K562 (cell line): Measurements from ENCODE around the gene SOCS3. TPM values are rescaled to one million over a fixed set of nuclear protein-coding genes. Genes with fewer than 3 reads are reported as not detected.

Experiments used
- ATAC-seq: fragments of 200-7000 bp; cut with Tn5 transposase; 3 replicates; pipeline ENCODE4 v1.9.1; 2020; ENCODE audit warnings: moderate library complexity
- BruUV-seq: library from RNA; stranded (reverse); fragments of 400-500 nt; replicated peaks from 2 replicates; lab custom pipeline; 2021; lab: Mats Ljungman, UMichigan
- CTCF ChIA-PET: fragments of 300-600 bp; formaldehyde crosslinking; extraction: SDS; loops from one replicate; lab custom pipeline; 2021; ENCODE audit warnings: low intra/inter-chr PET ratio; lab: Yijun Ruan, JAX
- POLR2A ChIA-PET: fragments of 300-600, 350-650 bp; sonication (Branson Sonifier 250); formaldehyde crosslinking; extraction: SDS; loops from one replicate; lab custom pipeline; 2021; ENCODE audit warnings: antibody characterized with exemption, inconsistent platforms; lab: Yijun Ruan, JAX
- DNase-seq, 4 experiments: peaks; one replicate each; pipeline versions ENCODE4 v3.0.0 to v3.0.0-alpha.2; 2011 to 2018; ENCODE audit warnings: low spot score in 3 of 4, mixed read lengths in 3 of 4; ENCODE audit errors: extremely low read depth in 1 of 4
- FAIRE-seq: peaks from 2 replicates; lab custom pipeline; 2011; peaks lifted over from hg19 to GRCh38; lab: Jason Lieb, UNC
- H2AFZ ChIP-seq: 2 replicates; pipeline ENCODE4 v1.6.0; 2011; ENCODE audit warnings: low read depth, low read length, control low read depth, inconsistent platforms
- H3K27ac ChIP-seq: fragments of 200-600 bp; 3 replicates; pipeline ENCODE4 v1.8.0; 2011; ENCODE audit warnings: low read depth, mild to moderate bottlenecking, control low read depth, inconsistent platforms, low read length, moderate library complexity, mixed read lengths; ENCODE audit errors: extremely low read depth
- H3K27me3 ChIP-seq, 2 experiments: fragments of 300-600 bp in 1 of 2; 2 replicates in 1 of 2; 3 replicates in 1 of 2; pipeline versions ENCODE4 v1.6.0 to v1.8.0; 2011; ENCODE audit warnings: inconsistent platforms in 2 of 2, low read length in 2 of 2, mild to moderate bottlenecking in 1 of 2, mixed read lengths in 1 of 2, moderate library complexity in 1 of 2; ENCODE audit not compliant: control insufficient read depth in 2 of 2, insufficient read depth in 2 of 2
- H3K36me3 ChIP-seq: fragments of 300-600 bp; 3 replicates; pipeline ENCODE4 v1.8.0; 2011; ENCODE audit warnings: mild to moderate bottlenecking, low read length, inconsistent platforms; ENCODE audit not compliant: control insufficient read depth, insufficient read depth
- H3K4me1 ChIP-seq, 2 experiments: fragments of 200-600 bp in 1 of 2; replicated peaks in 1 of 2; 2 replicates in 1 of 2; 3 replicates in 1 of 2; pipeline versions ENCODE4 v1.5.1 to v1.8.0; 2011; ENCODE audit warnings: inconsistent platforms in 2 of 2, low read length in 2 of 2, mild to moderate bottlenecking in 1 of 2, mixed read lengths in 1 of 2, moderate library complexity in 1 of 2; ENCODE audit not compliant: control insufficient read depth in 2 of 2, insufficient read depth in 2 of 2
- H3K4me2 ChIP-seq: 2 replicates; pipeline ENCODE4 v1.6.1; 2011; ENCODE audit warnings: low read length, control low read depth, inconsistent platforms, mixed read lengths; ENCODE audit not compliant: insufficient read depth
- H3K4me3 ChIP-seq: fragments of 200-600 bp; sonication (generic), shearing (Covaris generic); 2 replicates; pipeline ENCODE4 v1.5.1; 2016; ENCODE audit warnings: control low read depth, inconsistent platforms
- H3K79me2 ChIP-seq: fragments of 200-600 bp; 3 replicates; pipeline ENCODE4 v1.8.0; 2011; ENCODE audit warnings: low read length, inconsistent platforms; ENCODE audit not compliant: control insufficient read depth, insufficient read depth
- H3K9ac ChIP-seq, 2 experiments: 2 replicates each; pipeline versions ENCODE4 v1.6.0 to v1.6.1; 2011; ENCODE audit warnings: low read depth in 2 of 2, low read length in 2 of 2, control low read depth in 1 of 2, inconsistent platforms in 1 of 2, mild to moderate bottlenecking in 1 of 2, mixed read lengths in 1 of 2; ENCODE audit not compliant: insufficient read depth in 1 of 2
- H3K9me1 ChIP-seq: one replicate; pipeline ENCODE4 v1.6.0; 2011; ENCODE audit warnings: inconsistent platforms, mild to moderate bottlenecking, low read length, moderate library complexity; ENCODE audit not compliant: control insufficient read depth, insufficient read depth
- H3K9me3 ChIP-seq: replicated peaks from 2 replicates; pipeline ENCODE4 v1.5.1; 2011; ENCODE audit warnings: low read depth, low read length, inconsistent platforms; ENCODE audit not compliant: control insufficient read depth, insufficient read depth
- H4K20me1 ChIP-seq: replicated peaks from 2 replicates; pipeline ENCODE4 v1.6.1; 2011; ENCODE audit warnings: low read length, inconsistent platforms, mixed read lengths; ENCODE audit not compliant: control insufficient read depth, insufficient read depth
- CTBP1 ChIP-seq: fragments of 450-650 bp; IDR thresholded peaks from 2 replicates; pipeline ENCODE4 v1.6.1; 2016; ENCODE audit warnings: borderline replicate concordance
- MNT ChIP-seq, 2 experiments: fragments of 450-650 bp; conservative IDR thresholded peaks; 2 replicates each; pipeline ENCODE4 v1.6.1; 2017; ENCODE audit warnings: mild to moderate bottlenecking in 2 of 2, moderate library complexity in 2 of 2
- RAD21 ChIP-seq, 2 experiments: fragments of 250-450 bp in 1 of 2; fragments of 450-650 bp in 1 of 2; sonication (Bioruptor Pico) in 1 of 2; formaldehyde crosslinking in 1 of 2; IDR thresholded peaks in 1 of 2; conservative IDR thresholded peaks in 1 of 2; 2 replicates each; pipeline versions ENCODE4 v1.4.0 to v1.8.0; 2020 to 2022; ENCODE audit warnings: mild to moderate bottlenecking in 2 of 2, moderate library complexity in 1 of 2
- SAFB ChIP-seq: fragments of 200-400 bp; formaldehyde crosslinking; IDR thresholded peaks from 2 replicates; pipeline ENCODE4 v1.6.1; 2017; ENCODE audit warnings: low read depth, low read length, borderline replicate concordance
- TAF7 ChIP-seq: fragments of 450-650 bp; IDR thresholded peaks from 2 replicates; pipeline ENCODE4 v1.6.1; 2016; ENCODE audit warnings: missing genetic modification characterization, missing compliant biosample characterization
- TFAP4 ChIP-seq: sonication (generic); formaldehyde crosslinking; IDR thresholded peaks from 2 replicates; pipeline ENCODE4 v1.8.0; 2022; ENCODE audit warnings: missing genetic modification reagents, mild to moderate bottlenecking, moderate library complexity, borderline replicate concordance
- VEZF1 ChIP-seq: fragments of 200-800 bp; sonication (Bioruptor generic); IDR thresholded peaks from 2 replicates; pipeline ENCODE4 v1.6.1; 2017; ENCODE audit warnings: missing genetic modification characterization, missing compliant biosample characterization
- ZBTB8A ChIP-seq: fragments of 450-650 bp; IDR thresholded peaks from 2 replicates; pipeline ENCODE4 v1.6.1; 2018; ENCODE audit warnings: mild to moderate bottlenecking, moderate library complexity; ENCODE audit not compliant: partially characterized antibody
- WGBS: fragments of 100-300 bp; shearing (Covaris generic); methylation state at CpG from one replicate; pipeline ENCODE4 v1.1.6; 2016; ENCODE audit warnings: low coverage, mixed read lengths; ENCODE audit not compliant: insufficient coverage; ENCODE audit errors: missing lambda C conversion rate; 5-methylcytosine and 5-hydroxymethylcytosine counted together
- in situ Hi-C: fragments of 300-500 bp; cut with MboI; formaldehyde crosslinking; loops from 4 replicates; pipeline ENCODE4 v1.15.0; 2018; ENCODE audit warnings: inconsistent platforms, mixed read lengths
- intact Hi-C: fragments of 100-400 bp; cut with micrococcal nuclease; formaldehyde crosslinking; loops from 2 replicates; pipeline ENCODE4 v1.14.2; 2022
- polyA plus RNA-seq, 8 experiments: library from polyadenylated mRNA; depleted of rRNA in 4 of 8; stranded (reverse) in 5 of 8; unstranded in 3 of 8; fragments of >200 nt; fragmentation: Nextera tagmentation in 2 of 8; fragmentation: Illumina TruSeq in 1 of 8; extraction: Ambion mirVana in 2 of 8; extraction: Trizol in 1 of 8; gene quantifications; 2 replicates each; pipeline versions ENCODE4 v1.2.1 to v1.2.3, GENCODE V29; 2011 to 2014; ENCODE audit warnings: inconsistent platforms in 1 of 8, missing spikeins in 1 of 8
- total RNA-seq, 7 experiments: library from RNA; depleted of rRNA in 6 of 7; stranded (reverse); fragments of >200 nt in 6 of 7; fragmentation: Illumina TruSeq in 2 of 7; extraction: Trizol in 2 of 7; gene quantifications; 2 replicates each; pipeline versions ENCODE4 v1.2.1 to v1.2.3, GENCODE V29; 2011 to 2021; ENCODE audit warnings: low replicate concordance in 1 of 7
- TF ChIP-seq, protein P1 (sequence below): fragments of 250-450 bp; sonication (Bioruptor Pico); IDR thresholded peaks from 2 replicates; pipeline ENCODE4 v1.4.0; 2020; ENCODE audit warnings: mild to moderate bottlenecking, moderate library complexity

The SOCS3 gene
- total and polyA plus RNA-seq, 9 of the 15 experiments (the other 6 are each of a cell fraction or from before 2014, with no cell fraction given), result 0.56 to 38.9 (median 13.7) TPM

DNA sequence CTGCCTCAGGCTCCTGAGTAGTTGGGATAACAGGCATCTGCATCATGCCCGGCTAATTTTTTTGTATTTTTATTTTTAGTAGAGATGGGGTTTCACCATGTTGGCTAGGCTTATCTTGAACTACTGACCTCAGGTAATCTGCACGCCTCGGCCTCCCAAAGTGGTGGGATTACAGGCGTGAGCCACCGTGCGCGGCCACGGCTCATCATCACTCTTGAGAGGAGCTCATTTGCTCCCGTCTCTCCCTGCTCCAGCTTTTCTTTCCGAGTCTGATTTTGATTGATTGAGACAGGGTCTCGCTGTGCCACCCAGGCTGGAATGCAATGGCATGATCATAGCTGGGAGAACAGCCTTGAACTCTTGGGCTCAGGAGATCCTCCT is 31.2 kb upstream of the SOCS3 start (continued):
- TF ChIP-seq VEZF1 (CRISPR knock-in tag), result no peak

- FAIRE-seq, result peak; percentile 11
- Histone ChIP-seq H3K27ac (no peak overlapping the region), H3K79me2 (peaks cover 70% of the 10 kb centered on the region), H4K20me1 (peaks cover 17% of the 10 kb centered on the region), H3K9ac (peak overlapping the region in 1 of 2 experiments; percentile 80; a peak in 1 of 4 replicates), H3K4me1 (peaks cover 12% of the 10 kb centered on the region in 2 experiments), H2AFZ (no peak overlapping the region), H3K9me3 (no peaks in the 10 kb centered on the region), H3K36me3 (peaks cover 46% of the 10 kb centered on the region; the same call in 2 of the 3 replicates), H3K4me3 (no peak overlapping the region), H3K27me3 (no peaks in the 10 kb centered on the region), H3K4me2 (no peak overlapping the region), H3K9me1 (peaks cover 5% of the 10 kb centered on the region)
- WGBS, result 67% methylated on average over 14 of the region's 15 CpGs
- POLR2A ChIA-PET, result interaction anchor here (0.6 to 0.9 kb wide), 3 partner anchors 8 to 130 kb away, joined by 3 read pairs; no protein-coding TSS in a partner anchor
- CTCF ChIA-PET, result no interaction called here
- in situ Hi-C loops (no loop called here), intact Hi-C loops (no loop called here)
- no TSS peak for BruUV-seq
- peak in 2 of 4 experiments; percentile 35 to 42 for DNase-seq
- ATAC-seq, result peak; percentile 54
- TF ChIP-seq CTBP1, result peak; percentile 71
- TF ChIP-seq MNT (conservative IDR thresholded peaks at IDR 0.05), result no peak
- TF ChIP-seq TFAP4 (CRISPR knock-in tag), result peak; percentile 46; the same call in 1 of the 2 replicates
- no peak for TF ChIP-seq TAF7 (tag)
- TF ChIP-seq ZBTB8A, result no peak
- no peak for TF ChIP-seq SAFB
- TF ChIP-seq RAD21 (CRISPR knock-in tag; conservative IDR thresholded peaks at IDR 0.05 in 1 of 2, IDR thresholded peaks at IDR 0.05 in 1 of 2), result 0 out of 4 replicates have a peak, but pooled peaks of 1 of the 2 experiments have one; percentile 3
- TF ChIP-seq, protein P1, sequence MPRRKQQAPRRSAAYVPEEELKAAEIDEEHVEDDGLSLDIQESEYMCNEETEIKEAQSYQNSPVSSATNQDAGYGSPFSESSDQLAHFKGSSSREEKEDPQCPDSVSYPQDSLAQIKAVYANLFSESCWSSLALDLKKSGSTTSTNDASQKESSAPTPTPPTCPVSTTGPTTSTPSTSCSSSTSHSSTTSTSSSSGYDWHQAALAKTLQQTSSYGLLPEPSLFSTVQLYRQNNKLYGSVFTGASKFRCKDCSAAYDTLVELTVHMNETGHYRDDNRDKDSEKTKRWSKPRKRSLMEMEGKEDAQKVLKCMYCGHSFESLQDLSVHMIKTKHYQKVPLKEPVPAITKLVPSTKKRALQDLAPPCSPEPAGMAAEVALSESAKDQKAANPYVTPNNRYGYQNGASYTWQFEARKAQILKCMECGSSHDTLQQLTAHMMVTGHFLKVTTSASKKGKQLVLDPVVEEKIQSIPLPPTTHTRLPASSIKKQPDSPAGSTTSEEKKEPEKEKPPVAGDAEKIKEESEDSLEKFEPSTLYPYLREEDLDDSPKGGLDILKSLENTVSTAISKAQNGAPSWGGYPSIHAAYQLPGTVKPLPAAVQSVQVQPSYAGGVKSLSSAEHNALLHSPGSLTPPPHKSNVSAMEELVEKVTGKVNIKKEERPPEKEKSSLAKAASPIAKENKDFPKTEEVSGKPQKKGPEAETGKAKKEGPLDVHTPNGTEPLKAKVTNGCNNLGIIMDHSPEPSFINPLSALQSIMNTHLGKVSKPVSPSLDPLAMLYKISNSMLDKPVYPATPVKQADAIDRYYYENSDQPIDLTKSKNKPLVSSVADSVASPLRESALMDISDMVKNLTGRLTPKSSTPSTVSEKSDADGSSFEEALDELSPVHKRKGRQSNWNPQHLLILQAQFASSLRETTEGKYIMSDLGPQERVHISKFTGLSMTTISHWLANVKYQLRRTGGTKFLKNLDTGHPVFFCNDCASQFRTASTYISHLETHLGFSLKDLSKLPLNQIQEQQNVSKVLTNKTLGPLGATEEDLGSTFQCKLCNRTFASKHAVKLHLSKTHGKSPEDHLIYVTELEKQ, result no peak
Measured at GRCh38 chr17:78390241-78391050, 30.6 kb upstream of the SOCS3 start.
